Activated effector memory CD4-positive, alpha-beta T cell treated with anti-CD3 and anti-CD28 coated beads, Interleukin-2, amount 50 U/mL, for 16 hours (primary cell): ENCODE data around the gene PFDN6.
"Not testable (repeated sequence)": the region's sequence is repeated elsewhere in the genome, so short reads cannot be mapped to it uniquely, and the experiment has no call there.

ENCODE experiments used
- DNase-seq: peaks from one replicate; pipeline ENCODE4 v3.0.0-alpha.2; 2020

Gene PFDN6

GRCh38 chr6:33288921-33289783 lies at the start of gene PFDN6, which contains the start of gene WDR46:
PFDN6 (plus strand) TSS chr6:33289601; CDS start chr6:33289857, 256 bp downstream.
WDR46 (minus strand) TSS chr6:33289239; CDS start chr6:33289170, 69 bp downstream.
- peak; percentile 93 for DNase-seq

GRCh38 chr6:33241968-33242367 lies 47.4 kb upstream of the PFDN6 start:
- DNase-seq: no peak

- peak; percentile 31 for DNase-seq
Observed at GRCh38 chr6:33243476-33243875, 45.9 kb upstream of the PFDN6 start.

DNA sequence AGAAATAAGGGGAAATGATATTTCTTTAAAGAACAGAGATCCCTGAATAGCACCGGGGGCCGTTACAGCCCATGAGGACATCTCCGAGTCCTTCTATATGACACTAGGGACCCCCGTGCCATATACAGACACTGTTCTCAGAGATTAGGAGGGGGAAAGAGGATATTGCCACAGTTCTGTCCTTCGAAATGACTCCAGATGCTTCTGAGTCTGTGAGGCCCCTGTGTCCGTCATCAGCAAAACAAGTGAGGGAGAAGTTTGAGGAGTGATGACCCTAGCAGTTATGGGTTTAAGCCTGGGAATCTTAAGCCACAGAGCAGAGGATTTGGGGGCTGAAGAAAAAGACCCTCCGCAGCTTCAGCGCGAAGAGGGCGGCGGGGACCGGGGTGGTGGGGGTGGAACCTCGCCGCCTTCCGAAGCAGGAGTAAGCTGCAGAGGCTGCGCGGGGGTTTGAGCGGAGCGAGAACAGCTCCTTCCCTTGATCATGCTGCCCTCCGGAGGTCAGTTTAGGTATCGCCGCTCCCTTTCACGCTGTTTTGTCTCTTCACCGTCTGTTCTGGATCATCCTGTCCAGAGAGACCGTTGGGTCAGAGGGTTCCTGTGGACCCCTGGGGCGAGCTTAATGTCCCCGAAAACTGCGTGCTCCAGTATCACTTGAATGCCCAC lies 41.3 kb upstream of the PFDN6 start:
- DNase-seq: peak; percentile 96

DNA sequence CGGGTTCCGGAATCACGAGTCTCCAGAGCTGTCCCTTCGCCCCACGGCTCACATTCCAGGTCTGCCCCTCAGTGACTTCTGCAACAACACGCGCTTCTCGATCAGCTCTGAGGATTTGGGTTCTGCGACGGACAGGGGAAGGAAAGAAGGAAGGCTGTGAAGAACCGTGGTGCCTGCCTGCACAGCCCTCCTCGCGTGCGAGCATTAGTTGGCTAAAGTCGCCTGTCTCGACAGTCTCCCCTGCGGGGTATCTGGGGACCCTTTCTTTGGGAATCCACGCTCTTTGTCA lies 40.8 kb upstream of the PFDN6 start:
- no peak for DNase-seq

- peak; percentile 98 for DNase-seq
Observed at GRCh38 chr6:33248932-33249731, 40.3 kb upstream of the PFDN6 start.

- peak; percentile 31 for DNase-seq
Observed at GRCh38 chr6:33249732-33250630, 39.4 kb upstream of the PFDN6 start.

DNA sequence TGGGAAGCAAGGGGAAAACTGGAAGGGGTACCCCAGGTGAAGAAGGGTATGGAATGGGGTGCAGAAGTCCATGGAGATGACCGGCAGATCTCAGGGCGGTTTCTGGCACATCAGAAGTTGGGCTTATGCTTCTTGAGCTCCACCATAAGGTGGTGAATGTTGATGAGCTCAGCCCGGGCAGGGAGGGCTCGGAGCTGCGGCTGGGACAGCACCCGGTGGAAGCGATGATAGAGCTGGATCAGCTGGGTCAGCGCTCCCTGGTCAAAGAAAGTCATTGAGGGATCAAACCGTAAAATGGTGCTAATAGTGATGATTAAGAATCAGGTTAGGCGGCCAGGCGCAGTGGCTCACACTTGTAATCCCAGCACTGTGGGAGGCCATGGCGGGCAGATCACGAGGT lies 38.7 kb upstream of the PFDN6 start:
- DNase-seq: peak; percentile 53

DNA sequence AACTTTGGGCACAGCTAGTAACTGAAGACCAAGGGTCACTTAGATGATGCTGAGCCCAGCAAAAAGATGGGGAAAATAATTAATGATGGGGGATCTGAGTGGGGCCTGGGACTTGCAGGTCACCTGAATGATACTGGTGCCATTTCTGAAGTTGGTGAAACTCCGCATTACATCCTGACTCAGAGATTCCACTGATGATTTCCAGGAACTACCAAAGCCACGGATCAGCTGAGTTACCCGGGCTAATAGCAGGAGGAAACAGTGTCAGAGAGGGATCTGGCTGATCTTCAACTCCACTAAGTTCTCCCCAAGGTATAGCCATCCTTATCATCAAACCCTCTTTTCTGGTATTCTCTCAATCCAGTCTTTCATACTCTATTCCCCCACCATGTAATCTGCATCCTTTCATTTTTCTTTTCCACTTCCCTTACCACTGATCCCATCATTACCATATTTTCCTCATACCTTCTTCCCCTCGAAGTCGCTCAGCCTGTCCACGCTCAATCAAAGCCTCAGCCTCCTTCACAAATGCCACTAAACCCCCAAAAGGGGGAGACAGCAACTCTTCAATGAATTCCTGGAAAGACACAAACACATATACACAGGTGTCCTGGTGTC lies 37.9 kb upstream of the PFDN6 start:
- DNase-seq: peak; percentile 19

- DNase-seq: no peak
Observed at GRCh38 chr6:33252759-33253158, 36.6 kb upstream of the PFDN6 start.

- DNase-seq: peak; percentile 30
Observed at GRCh38 chr6:33254591-33254990, 34.8 kb upstream of the PFDN6 start.

DNA sequence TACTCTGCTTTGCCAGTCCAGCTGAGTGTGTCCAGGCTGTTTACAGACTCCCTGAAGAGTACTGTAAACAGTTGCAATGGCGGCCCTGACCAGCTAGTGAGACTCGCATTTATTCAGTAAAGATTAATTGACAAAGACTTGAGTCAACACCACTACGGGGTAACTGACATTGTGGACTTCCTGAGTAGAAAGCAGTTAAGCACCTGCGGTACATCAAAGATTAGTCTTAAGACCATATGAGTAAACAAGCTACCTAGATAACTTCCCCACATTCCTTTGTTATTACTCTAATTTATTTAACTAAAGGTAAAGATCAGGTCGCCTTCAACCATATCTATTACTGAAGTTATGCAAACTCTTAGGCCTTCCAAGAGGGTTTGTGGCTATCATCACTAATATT lies 30.4 kb upstream of the PFDN6 start:
- DNase-seq: no peak

DNA sequence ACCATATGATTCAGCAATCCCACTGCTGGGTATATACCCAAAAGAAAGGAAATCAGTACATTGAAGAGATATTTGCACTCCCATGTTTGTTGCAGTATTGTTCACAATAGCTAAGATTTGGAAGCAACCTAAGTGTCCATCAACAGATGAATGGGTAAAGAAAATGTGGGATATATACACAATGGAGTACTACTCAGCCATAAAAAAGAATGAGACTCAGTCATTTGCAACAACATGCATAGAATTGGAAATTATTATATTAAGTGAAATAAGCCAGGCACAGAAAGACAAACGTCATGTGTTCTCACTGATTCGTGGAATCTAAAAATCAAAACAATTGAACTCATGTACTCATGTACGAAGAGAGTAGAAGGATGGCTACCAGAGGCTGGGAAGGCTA lies 26.9 kb upstream of the PFDN6 start:
- not testable (repeated sequence) for DNase-seq

- DNase-seq: no peak
Observed at GRCh38 chr6:33264015-33264414, 25.4 kb upstream of the PFDN6 start.

DNA sequence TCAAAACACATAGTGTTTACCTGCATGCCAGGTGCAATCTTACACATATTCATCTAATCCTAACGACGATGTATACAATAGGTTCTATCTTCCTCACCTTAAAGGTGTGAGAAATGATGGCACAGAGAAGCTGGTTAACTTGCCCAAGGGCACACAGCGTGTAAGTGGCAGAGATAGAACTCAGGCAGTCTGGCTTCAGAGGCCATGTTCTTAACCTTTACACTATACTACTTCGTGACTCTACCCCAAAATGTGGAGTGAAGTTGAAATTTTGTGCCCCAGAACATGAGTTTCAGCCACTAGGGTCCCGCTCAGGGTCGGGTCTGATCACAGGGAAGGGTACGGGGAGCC lies 18.3 kb upstream of the PFDN6 start:
- no peak for DNase-seq

DNA sequence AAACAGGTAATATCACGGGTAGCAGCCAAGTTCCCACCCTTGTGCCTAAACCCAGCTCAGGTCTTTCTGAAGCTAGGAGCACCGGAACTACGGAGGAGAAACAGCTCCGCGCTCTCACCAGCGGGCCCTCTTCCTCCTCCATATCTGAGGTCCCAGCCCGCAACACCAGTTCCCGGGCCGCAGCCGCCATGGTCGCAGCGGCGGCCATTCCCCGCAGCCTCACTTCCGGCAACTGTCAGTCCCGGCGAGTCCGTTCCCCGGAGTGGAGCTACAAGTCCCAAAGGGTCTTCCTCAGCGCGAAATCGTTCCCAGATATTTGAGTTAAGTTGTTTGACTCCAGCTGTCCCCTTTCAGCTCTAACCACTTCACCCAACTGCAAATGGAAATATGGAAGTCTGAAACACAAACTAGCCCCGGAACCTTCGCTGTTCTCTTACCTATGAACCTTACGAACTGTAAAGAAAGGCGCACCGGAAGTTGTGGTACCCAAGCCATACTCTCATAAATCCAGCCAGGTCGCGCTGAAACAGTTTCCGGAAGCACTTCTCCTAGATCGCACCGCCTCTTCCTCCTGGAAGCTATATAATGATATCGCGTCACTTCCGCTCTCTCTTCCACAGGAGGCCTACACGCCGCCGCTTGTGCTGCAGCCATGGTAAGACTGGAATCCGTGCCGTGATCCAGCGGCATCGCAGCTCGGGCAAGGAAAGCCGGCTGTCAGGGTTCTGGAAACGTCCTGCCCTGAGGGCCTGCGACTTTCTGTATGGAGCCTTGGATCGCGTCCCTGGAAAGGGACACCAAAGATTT lies 17.7 kb upstream of the PFDN6 start, which contains the start of the genes RPS18 and VPS52:
Gene RPS18, plus strand, starts transcription at position 608 of the 807 bp plus-strand sequence. Its CDS starts 45 bp downstream, at position 653.
Gene VPS52, minus strand, starts transcription at position 409 of the 807 bp plus-strand sequence. Its CDS starts 201 bp downstream, at position 208.
- peak; percentile 95 for DNase-seq

GRCh38 chr6:33272275-33273128 lies 16.9 kb upstream of the PFDN6 start:
- no peak for DNase-seq

DNA sequence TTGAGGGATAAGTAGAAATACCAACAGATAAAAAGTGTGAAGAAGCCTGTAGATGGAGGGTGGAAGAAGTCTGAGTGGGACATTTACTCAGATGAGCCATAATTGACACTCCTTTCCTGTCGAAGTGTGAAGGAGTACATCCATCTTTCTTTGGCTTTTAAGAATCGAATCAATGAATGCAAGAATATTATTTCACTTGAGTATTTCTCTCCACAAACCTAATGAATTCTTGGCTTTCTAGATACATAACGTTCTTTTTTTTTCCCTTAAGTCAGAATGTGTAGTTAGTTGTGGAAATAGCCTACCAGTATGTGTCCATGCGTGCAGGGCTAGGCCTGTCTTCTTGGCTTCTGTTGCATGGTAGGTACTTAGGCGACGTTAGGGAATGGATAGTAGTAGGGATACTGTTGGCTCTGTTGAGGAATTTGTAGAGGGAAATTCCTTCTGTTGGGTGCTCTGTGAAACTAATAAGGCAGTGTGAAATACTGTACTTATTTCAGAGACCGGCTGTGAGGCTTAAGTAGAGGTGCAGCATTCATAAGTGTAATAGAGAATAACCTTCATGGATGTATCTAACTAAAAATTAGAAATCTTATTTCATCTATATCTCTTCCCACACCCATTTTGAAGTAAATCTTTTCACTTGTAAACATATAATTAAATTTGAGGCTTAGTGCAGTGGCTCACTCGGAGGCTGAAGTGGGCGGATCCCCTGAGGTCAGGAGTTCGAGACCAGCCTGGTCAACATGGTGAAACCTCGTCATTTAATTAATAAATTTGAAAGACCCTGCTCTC lies 16.1 kb upstream of the PFDN6 start:
- DNase-seq: no peak
